ENCODE measurements around the gene KLHL26.

The KLHL26 gene

DNA sequence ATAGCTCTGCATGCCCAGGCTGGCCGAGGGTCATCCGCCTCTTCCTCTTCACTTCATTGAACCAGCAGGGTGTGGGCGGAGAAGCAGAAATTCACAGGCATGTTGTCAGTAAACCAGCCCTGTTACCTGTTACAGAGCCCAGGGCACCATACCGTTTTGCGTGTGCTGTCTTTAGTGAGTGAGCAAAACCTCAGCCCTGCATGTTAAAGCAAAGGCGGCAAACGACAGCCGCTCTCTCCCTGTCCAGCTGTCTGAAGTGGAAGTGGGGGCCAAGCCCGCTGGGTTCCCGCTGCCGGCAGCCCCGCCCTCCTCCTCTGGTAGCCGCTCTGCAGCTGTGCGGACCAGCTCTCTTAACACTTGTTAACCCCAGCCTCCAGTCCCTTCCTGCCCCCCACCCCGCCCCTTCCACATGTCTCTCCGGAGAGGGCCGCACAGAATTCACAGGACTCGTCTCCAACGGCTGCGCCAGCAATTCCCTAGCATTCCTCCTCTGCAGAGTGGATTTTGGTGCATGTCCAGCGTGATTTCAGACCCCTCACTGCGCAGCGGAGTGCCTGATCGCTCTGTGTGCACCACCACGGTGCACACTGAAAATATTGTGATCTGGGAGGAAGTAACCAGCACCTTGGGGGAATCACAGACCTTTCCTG is 12.7 kb downstream of the KLHL26 start:
- no peak for DNase-seq

DNA sequence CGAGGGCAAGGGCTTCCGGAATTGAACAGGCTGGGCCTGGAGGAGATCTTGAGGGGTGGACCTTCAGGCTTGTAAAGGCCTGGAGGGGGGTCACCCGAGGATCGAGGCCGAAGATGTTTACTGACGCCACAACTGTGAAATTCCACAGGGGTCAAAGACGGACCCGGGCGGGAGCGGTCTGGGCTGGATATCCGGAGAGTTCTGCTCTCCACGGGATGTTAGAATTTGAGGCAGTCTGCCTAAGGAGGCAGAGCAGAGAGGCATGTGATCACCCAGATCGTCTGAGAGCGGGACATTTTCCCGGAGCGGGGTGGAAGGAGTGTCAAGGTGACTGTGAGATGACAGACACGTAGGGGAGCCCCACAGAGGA is 13.2 kb downstream of the KLHL26 start:
- no peak for DNase-seq

- no peak for DNase-seq
Observed at GRCh38 chr19:18650468-18651041, 13.7 kb downstream of the KLHL26 start.

DNA sequence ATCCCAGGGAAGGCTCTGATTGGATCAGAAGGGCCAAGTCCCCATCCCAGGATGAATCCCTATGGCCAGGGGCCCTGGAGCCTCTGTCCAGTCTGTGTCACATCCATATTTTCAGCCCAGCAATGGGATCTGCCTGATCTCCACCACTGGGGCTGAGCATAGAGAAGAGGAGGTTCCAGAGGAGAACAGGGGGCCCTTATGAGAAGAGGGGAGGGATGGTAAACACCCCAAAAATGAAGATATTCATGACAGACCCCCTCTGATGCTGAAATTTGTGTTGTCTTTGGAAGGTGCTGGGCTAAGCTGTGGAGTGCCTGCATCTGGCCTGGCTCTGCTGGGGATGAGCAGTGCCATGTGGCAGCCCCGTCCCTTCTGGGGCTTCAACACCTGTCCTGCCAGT is 14.5 kb downstream of the KLHL26 start:
- no peak for DNase-seq

- no peak for DNase-seq
Observed at GRCh38 chr19:18651733-18652132, 14.9 kb downstream of the KLHL26 start.

DNA sequence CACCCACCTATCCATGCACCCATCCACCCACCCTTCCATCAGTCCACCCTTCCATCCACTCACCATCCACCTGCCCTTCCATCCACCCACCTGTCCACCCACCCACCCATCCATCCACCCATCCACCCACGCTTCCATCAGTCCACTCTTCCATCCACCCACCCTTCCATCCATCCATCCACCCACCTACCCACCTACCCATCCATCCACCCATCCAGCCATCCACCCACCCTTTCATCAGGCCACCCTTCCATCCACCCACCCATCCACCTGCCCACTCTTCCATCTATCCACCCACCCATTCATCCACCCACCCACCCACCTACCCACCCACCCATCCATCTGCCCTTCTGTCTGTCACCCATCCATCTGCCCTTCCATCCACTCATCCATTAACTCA is 17.0 kb downstream of the KLHL26 start:
- no peak for DNase-seq

- DNase-seq: no peak
Observed at GRCh38 chr19:18654469-18654868, 17.6 kb downstream of the KLHL26 start.

DNA sequence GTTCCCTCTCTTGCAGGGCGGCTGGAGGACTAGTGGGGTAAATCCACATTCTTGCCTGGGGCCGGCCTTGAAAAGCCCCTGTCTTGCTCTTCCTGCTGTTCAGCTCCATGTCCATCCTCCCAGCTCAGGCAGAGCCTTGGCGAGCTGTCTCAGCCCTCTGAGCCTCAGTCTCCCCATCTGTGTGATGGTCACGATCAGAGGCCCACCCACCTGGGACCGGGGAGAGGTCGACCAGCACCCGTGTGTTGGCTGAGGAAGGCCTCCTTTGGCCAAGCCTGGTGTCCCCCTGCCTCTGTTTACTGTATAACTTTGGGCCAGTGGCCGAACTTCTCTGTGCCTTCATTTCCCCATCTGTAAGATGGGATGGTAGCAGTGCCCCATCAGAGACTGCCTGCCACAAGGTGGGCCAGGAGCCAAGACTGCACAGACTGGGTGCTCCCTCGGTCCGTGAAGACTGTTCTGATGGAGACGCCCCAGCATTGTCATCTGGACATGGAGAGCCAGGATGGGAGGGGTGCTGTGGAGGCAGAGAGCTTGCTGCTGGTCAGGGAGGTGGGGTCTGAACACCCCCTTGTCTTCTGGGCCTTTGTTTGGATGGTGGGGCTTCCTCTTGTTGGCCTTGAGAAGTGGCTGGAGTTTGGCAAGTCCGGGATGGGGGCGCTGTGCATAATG is 18.5 kb downstream of the KLHL26 start:
- DNase-seq: no peak

DNA sequence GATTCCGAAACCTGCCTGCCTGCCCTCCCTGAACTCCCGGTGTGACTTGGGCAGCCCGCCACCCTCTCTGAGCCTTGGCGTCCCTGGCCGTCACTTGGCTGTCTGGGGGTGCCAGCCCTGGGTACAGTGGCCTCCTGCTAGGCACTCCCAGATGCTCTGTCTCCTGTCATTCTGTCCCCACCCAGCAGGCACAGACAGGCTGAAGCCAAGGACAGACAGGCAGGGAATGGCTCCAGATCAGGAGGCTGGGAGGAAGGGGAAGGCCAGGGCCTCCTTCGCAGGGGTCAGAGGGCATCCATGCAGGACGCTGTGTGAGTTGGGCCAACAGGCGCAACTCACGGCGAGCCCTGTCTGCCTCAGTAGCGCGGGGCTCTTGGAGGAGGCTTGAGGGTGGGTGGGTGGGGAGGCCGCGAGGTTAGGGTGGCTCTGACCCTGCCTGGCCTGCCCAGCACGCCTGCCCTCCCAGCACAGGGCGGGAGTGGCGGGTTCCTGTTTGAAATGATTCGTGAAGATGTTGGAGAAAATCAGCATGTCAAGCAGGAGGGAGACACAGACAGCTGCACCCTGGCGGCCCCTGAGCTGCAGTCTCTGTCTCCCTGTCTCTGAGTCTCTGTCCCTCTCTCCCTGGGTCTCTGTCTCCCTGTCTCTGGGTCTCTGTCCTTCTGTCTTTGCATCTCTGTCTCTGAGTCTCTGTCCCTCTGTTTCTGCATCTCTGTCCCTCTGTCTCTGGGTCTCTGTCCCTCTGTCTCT is 19.7 kb downstream of the KLHL26 start:
- DNase-seq: no peak

DNA sequence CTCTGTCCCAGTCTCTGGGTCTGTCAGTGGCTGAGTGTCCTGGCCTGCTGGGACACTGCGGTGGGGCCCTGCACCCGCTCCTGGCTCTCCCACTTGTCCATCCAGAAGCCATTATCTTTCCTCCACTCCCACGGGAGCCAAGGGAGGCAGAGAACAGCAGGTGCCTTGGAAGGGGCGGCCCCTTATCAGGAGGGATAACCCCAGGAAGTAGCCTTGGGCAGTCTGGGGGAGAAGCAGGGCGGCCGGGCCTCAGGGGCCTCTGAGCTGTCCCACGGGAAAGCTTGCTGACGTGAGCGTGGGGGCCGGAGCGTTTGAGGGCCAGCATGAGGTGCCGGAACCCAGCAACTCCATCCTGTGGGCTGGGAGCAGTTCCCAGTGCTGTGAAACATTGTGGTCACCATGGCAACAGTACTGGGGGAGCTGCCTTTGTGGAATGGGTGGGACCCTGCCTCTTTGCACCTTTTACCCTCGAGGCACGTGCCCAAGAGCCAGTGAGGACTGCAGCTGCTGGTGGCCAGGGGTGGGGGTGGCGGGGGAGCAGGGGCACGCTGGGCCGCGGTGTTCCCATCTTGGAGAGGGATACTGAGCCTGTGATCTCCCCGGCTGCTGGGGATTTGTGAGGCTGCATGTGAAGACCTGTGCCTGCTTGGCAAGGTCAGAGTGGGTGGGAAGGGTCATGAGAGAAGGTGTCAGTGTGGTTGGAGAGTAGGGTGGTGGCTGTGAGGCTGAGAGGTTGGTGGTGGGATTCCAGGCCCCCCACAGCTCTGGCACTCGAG is 20.9 kb downstream of the KLHL26 start:
- DNase-seq: no peak

DNA sequence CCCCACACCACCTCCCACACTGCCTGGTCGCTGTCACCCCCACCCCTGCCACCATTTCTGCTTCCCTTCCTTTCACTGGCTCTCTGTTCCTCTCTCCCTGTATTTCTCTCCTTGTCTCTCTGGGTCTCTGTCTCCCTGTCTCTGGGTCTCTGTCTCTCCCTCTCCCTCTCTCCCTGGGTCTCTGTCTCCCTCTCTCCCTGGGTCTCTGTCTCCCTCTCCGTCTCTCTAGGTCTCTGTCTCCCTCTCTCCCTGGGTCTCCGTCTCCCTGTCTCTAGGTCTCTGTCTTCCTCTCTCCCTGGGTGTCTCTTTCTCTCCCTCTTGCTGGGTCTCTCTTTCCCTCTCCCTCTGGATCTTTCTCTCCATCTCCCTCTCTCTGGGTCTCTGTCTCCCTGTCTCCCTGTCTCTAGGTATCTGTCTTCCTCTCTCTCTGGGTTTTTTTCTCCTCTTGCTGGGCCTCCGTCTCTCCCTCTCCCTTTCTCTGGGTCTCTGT is 21.6 kb downstream of the KLHL26 start:
- no peak for DNase-seq

- DNase-seq: no peak
Observed at GRCh38 chr19:18659281-18660050, 22.6 kb downstream of the KLHL26 start.

- no peak for DNase-seq
Observed at GRCh38 chr19:18660051-18660910, 23.5 kb downstream of the KLHL26 start.

DNA sequence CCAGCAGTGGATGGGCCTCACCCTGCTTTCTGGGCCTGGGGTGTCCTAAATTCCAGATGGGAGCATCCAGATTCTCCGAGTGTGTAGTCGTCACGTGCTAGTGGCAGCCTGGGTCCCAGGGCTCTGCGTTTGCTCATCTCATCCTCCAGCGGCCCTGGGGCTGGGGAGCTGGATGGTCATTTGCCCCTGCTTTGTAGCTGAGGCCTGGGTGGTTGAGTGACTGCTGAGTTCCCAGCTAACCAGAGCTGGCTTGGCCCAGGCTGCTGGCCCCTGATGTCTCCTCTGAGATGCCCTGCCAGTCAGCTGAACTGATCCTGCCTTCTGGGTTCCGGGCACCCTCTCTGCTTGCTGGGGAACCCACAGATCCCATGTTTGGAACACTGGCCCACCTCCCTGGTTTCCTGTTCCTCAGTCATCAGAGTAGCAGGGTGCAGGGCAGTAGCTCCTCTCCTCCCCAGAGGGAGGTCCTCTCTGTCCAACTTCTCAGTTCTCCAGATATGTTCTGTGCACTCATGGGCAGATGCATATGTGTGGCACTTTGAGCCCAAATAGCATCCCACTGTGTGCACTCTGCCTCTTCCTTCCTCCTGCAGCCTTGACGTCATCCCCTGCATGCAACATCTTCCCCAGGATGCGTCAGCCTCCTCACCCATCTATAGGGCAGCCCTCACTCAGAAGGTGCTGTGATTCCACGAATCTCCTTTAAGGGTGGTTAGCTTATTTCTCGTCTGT is 24.3 kb downstream of the KLHL26 start:
- DNase-seq: no peak

GRCh38 chr19:18662972-18663732 is 26.3 kb downstream of the KLHL26 start:
- no peak for DNase-seq

GRCh38 chr19:18663940-18664530 is 27.2 kb downstream of the KLHL26 start:
- DNase-seq: no peak

GRCh38 chr19:18665771-18666202 is 29.0 kb downstream of the KLHL26 start:
- DNase-seq: no peak

DNA sequence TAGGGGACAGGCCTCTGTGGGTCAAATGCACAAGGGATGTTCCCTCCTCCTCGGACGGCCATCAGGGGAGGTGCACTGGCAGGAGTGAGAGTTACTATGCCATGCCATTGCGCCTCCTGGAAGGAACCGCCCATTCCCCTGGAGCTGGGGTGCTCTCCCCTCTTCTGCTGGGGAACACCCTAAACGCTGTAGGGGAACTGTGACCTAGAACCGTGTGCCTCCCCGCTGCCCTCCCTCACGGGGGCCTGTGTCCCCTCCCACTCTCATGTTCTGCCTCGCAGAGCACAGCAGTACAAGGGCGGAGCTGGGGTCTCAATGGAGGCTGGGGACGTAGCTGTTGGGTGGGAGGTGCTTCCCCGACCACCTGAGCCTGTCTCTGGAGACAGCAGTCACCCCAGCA is 29.5 kb downstream of the KLHL26 start:
- DNase-seq: no peak

DNA sequence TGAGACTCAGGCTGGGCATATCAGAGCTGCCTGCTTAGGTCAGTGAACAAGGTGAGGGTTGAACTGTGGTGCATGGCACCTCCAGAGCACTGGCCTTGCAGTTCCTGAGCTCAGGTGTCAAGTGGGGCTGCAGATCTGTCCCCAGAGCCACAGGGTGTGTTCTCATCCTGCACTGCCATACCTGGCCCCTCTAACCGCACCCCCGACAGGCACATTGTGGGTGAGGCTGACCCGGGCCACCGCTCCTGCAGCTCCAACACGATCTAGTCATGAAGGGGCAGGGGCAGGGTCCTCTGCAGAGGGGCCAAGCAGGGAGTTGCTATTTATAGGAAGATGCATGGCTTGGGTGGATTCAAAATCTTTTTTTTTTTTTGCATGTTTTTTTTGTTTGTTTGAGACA is 30.0 kb downstream of the KLHL26 start:
- DNase-seq: no peak

Data from NCI-H1105 (cell line).